Mucosa of stomach (tissue), 1 donor: Measurements from ENCODE around the gene UGT1A6.

Source experiments
- H3K27me3 ChIP-seq: one replicate; pipeline ENCODE4 v1.7.0; 2013; ENCODE audit warnings: mild to moderate bottlenecking, low read length; ENCODE audit not compliant: control insufficient read depth, insufficient read depth
- H3K36me3 ChIP-seq: one replicate; pipeline ENCODE4 v1.7.0; 2013; ENCODE audit warnings: low read length; ENCODE audit not compliant: control insufficient read depth, insufficient read depth
- H3K4me1 ChIP-seq: one replicate; pipeline ENCODE4 v1.7.0; 2013; ENCODE audit warnings: mild to moderate bottlenecking, low read length; ENCODE audit not compliant: control insufficient read depth, insufficient read depth
- H3K4me3 ChIP-seq: one replicate; pipeline ENCODE4 v1.7.0; 2013; ENCODE audit warnings: low read length
- H3K9ac ChIP-seq: one replicate; pipeline ENCODE4 v1.7.0; 2013; ENCODE audit warnings: mild to moderate bottlenecking, low read length, moderate library complexity
- H3K9me3 ChIP-seq: one replicate; pipeline ENCODE4 v1.7.0; 2013; ENCODE audit warnings: mild to moderate bottlenecking, low read length, moderate library complexity; ENCODE audit not compliant: control insufficient read depth
- donor health status: Pancreatic carcinoma.

The UGT1A6 gene

GRCh38 chr2:233821196-233821595 lies 128.5 kb downstream of the UGT1A6 start:
- no peaks in the 10 kb centered on the region for H3K9me3 ChIP-seq
- H3K4me3 ChIP-seq = no peak overlapping the region
- H3K9ac ChIP-seq = no peak overlapping the region
- H3K4me1 ChIP-seq = peaks cover 8% of the 10 kb centered on the region
- no peaks in the 10 kb centered on the region for H3K27me3 ChIP-seq
- H3K36me3 ChIP-seq = no peaks in the 10 kb centered on the region

GRCh38 chr2:233821709-233822100 lies 129.0 kb downstream of the UGT1A6 start:
- H3K4me1 ChIP-seq = peaks cover 8% of the 10 kb centered on the region
- no peaks in the 10 kb centered on the region for H3K9me3 ChIP-seq
- no peaks in the 10 kb centered on the region for H3K36me3 ChIP-seq
- H3K27me3 ChIP-seq = no peaks in the 10 kb centered on the region
- H3K4me3 ChIP-seq = no peak overlapping the region
- H3K9ac ChIP-seq = no peak overlapping the region

- Histone ChIP-seq H3K4me1 (peaks cover 8% of the 10 kb centered on the region), H3K36me3 (no peaks in the 10 kb centered on the region), H3K4me3 (no peak overlapping the region), H3K9ac (no peak overlapping the region), H3K9me3 (no peaks in the 10 kb centered on the region), H3K27me3 (no peaks in the 10 kb centered on the region)
Measured at GRCh38 chr2:233822101-233822771, 129.5 kb downstream of the UGT1A6 start.
